Cardiac fibroblast (primary cell): ENCODE results near the gene DCDC2.
"Not testable (repeated sequence)": the region's sequence is repeated elsewhere in the genome, so short reads cannot be mapped to it uniquely, and the experiment has no call there.

Source experiments
- DNase-seq, 2 donors: peaks; one replicate each; pipeline versions ENCODE4 v3.0.0 to v3.0.0-alpha.2; 2010; ENCODE audit warnings: low read depth in 2 of 2
- H3K4me3 ChIP-seq, 2 donors: replicated peaks in 1 of 2; 1 replicate in 1 of 2; 2 replicates in 1 of 2; pipeline ENCODE4 v1.5.1; 2011; ENCODE audit warnings: low read depth in 2 of 2, low read length in 2 of 2, mild to moderate bottlenecking in 2 of 2, moderate library complexity in 1 of 2
- TF ChIP-seq, protein P1 (sequence below): IDR thresholded peaks from one replicate; pipeline ENCODE4 v1.5.1; 2011; ENCODE audit warnings: low read depth, mild to moderate bottlenecking, low read length, inconsistent platforms

The DCDC2 gene

DNA sequence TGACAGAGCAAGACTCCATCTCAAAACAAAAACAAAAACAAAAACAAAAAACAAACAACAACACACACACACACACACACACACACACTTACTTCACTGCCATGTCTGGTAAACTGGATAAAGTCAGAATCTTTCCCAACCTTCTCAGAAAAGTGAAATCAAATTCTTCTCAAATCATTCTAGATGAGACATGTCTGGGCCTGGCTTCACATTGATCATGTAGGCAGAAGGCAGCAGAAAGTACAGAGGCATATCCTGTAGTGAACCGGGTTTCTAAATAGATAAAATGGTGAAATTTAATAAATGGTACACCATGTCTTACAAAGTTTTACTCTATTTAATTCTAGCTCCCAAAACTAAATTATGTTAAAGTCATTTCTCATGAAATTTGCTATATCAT lies 30.0 kb upstream of the DCDC2 start:
- H3K4me3 ChIP-seq = no peak overlapping the region
- TF ChIP-seq, protein P1, sequence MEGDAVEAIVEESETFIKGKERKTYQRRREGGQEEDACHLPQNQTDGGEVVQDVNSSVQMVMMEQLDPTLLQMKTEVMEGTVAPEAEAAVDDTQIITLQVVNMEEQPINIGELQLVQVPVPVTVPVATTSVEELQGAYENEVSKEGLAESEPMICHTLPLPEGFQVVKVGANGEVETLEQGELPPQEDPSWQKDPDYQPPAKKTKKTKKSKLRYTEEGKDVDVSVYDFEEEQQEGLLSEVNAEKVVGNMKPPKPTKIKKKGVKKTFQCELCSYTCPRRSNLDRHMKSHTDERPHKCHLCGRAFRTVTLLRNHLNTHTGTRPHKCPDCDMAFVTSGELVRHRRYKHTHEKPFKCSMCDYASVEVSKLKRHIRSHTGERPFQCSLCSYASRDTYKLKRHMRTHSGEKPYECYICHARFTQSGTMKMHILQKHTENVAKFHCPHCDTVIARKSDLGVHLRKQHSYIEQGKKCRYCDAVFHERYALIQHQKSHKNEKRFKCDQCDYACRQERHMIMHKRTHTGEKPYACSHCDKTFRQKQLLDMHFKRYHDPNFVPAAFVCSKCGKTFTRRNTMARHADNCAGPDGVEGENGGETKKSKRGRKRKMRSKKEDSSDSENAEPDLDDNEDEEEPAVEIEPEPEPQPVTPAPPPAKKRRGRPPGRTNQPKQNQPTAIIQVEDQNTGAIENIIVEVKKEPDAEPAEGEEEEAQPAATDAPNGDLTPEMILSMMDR = no peak
- DNase-seq = no peak

DNA sequence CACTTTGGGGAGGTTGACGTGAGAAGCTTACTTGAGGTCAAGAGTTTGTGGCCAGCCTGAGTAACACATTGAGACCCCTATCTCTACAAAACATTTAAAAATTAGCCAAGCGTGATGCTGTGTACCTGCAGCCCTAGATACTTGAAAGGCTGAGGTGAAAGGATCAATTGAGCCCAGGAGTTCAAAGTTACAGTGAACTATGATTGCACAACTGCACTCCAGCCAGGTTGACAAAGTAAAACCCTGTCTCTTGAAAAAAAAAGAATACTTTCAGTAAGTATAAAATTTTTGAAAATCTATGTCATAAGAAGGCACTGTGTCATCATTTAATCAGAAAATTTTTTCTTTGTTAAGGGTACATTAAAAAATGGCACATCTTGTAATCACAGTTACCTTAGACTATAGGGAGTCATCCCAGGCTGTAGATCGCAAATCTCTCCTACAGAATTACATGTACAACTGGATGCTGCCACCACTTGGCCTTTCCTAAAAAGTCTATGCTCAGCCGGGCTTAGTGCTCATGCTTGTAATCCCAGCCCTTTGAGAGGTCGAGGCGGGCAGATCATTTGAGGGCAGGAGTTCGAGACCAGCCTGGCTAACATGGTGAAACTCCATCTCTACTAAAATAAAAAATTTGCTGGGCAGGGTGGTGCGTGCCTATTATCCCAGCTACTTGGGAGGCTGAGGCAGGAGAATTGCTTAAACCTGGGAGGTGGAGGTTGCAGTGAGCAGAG lies 27.8 kb upstream of the DCDC2 start:
- TF ChIP-seq, protein P1 = no peak
- no peak overlapping the region for H3K4me3 ChIP-seq
- no peak for DNase-seq

DNA sequence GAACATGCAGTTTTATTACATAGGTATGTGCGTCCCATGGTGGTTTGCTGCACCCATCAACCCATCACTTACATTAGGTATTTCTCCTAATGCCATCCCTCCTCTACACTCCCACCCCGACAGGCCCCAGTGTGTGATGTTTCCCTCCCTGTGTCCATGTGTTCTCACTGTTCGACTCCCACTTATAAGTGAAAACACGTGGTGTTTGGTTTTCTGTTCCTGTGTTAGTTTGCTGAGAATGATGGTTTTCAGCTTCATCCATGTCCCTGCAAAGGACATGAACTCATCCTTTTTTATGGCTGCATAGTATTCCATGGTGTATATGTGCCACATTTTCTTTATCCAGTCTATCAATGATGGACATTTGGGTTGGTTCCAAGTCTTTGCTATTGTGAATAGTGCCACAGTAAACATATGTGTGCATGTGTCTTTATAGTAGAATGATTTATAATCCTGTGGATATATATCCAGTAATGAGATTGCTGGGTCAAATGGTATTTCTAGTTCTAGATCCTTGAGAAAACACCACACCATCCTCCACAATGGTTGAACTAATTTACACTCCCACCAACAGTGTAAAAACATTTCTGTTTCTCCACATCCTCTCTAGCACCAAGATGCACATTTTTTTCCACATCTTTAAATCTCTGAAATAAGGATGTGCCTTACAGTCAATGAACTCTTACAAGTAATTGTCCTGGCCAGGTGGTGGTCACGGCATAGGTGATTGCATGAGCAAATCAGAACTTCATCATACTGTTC lies 26.7 kb upstream of the DCDC2 start:
- not testable (repeated sequence) for DNase-seq, H3K4me3 ChIP-seq

DNA sequence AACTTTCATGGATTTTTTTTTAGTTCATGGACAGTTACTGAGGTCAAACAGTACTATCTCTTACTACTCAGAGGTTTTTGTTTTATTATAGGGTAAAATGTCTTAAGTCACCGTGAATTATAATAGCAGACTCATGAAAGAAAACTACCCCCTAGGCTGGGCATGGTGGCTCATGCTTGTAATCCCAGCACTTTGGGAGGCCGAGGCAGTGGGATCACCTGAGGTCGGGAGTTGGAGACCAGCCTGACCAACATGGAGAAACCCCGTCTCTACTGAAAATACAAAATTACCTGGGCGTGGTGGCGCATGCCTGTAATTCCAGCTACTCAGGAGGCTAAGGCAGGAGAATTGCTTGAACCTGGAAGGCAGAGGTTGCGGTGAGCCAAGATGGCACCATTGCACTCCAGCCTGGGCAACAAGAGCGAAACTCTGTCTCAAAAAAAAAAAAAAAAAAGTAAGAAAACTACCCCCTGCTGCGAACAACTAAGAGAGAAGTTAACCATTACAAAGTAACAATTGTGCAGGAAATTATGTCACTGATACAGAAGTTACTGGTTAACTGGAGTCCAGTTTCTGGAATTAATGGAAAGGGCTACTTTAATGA lies 25.1 kb upstream of the DCDC2 start:
- not testable (repeated sequence) for H3K4me3 ChIP-seq, DNase-seq

DNA sequence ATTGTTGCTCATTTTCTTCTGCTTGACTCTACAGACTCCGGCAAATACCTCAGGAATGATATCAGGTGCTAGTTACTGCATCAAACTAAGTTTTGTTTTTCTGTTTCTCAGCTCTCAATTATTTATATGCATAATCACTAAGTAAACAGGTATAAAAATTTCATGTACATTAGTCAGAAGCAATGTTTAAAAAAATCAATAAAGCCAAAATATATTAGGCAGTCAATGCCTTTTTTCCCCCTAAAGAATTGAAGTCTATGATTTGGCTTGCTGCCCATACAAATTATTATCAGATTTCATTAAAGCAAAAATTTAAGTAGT lies 24.3 kb upstream of the DCDC2 start:
- no peak overlapping the region for H3K4me3 ChIP-seq
- DNase-seq = no peak
- TF ChIP-seq, protein P1 = no peak

DNA sequence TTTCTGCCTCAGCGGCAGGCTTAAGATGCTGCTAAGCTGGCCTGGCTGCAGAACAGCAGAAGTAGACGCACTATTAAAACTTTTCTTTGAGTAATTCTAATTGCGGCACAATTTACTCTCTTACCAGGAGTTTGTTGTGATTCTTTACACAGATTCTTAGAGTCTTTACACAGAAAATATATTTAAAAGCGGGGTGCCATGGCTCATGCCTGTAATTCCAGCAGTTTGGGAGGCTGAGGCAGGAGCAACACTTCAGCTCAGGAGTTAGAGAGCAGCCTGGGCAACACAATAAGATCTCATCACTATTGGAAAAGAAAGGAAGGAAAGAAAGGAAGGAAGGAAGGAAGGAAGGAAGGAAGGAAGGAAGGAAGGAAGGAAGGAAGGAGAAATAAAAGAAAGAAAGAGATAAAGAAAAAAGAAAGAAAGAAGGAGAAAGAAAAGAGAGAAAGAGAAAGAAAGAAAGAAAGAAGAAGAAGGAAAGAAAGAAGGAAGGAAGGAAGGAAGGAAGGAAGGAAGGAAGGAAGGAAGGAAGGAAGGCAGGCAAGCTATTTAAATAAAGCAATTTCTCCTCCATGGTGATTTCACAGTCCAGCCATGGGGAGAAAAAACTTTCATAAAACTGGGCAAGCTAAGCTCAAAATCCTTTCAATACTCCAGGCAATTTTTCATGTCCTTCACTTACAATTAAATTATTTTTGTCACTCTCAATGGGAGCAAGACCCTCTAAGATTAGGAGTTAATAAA lies 23.8 kb upstream of the DCDC2 start:
- DNase-seq = no peak
- H3K4me3 ChIP-seq = no peak overlapping the region
- TF ChIP-seq, protein P1 = no peak

DNA sequence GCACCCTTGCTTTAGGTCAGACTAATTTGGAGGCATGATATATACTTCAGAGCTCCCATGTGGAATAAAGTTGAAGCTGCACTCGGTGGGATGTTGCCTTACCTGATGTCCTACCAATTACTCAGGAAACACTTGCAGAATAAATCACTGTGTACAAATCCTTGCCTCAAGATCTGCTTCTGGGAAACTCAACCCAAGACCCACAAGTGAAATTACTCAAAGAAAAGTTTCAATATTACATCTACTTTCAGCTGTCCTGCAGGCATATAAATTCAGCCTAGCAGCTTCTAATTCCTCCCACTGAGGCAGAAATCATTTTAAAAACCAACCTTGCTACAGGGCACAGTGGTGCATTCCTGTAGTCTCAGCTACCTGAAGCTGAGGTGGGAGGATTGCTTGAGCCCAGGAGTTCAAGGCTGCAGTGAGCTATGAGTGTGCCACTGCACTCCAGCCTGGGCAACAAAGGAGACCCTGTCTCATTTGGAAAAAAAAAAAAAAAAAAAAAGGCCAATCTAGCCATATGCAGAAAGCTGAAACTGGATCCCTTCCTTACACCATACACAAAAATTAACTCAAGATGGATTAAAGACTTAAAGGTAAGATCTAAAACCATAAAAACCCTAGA lies 20.7 kb upstream of the DCDC2 start:
- no peak for DNase-seq
- TF ChIP-seq, protein P1 = no peak
- no peak overlapping the region for H3K4me3 ChIP-seq
